OCI-LY3 (cell line): ENCODE results near the gene DBX2.
"Not testable (repeated sequence)": the region's sequence is repeated elsewhere in the genome, so short reads cannot be mapped to it uniquely, and the experiment has no call there.

ENCODE experiments used
- H2AFZ ChIP-seq: fragments of 200-600, 300-600 bp; shearing (Covaris generic); 2 replicates; pipeline ENCODE4 v1.6.0; 2014; ENCODE audit warnings: antibody characterized with exemption, low read depth, low read length
- H3K27ac ChIP-seq: fragments of 200-600, 300-600 bp; sonication (generic); 2 replicates; pipeline ENCODE4 v1.5.1; 2014; ENCODE audit warnings: mild to moderate bottlenecking, low read length, moderate library complexity, mixed read lengths
- H3K27me3 ChIP-seq: fragments of 200-600, 300-600 bp; sonication (generic); 2 replicates; pipeline ENCODE4 v1.6.1; 2014; ENCODE audit warnings: low read depth, low read length, mixed read lengths
- H3K36me3 ChIP-seq: fragments of 200-600, 300-600 bp; sonication (generic); replicated peaks from 2 replicates; pipeline ENCODE3; 2014; ENCODE audit warnings: low read depth, low read length, mixed read lengths
- H3K4me1 ChIP-seq: fragments of 300-600, 200-600 bp; sonication (generic); 2 replicates; pipeline ENCODE4 v1.6.1; 2014; ENCODE audit warnings: low read length, mixed read lengths
- H3K4me2 ChIP-seq: fragments of 200-600, 300-600 bp; sonication (generic); 2 replicates; pipeline ENCODE4 v1.6.1; 2014; ENCODE audit warnings: low read length, mixed read lengths
- H3K4me3 ChIP-seq: fragments of 300-600, 200-600 bp; sonication (generic); 2 replicates; pipeline ENCODE4 v1.5.1; 2014; ENCODE audit warnings: antibody characterized with exemption, mild to moderate bottlenecking, low read length, moderate library complexity
- H3K79me2 ChIP-seq: fragments of 300-600, 200-600 bp; shearing (Covaris generic); 2 replicates; pipeline ENCODE4 v1.6.1; 2014; ENCODE audit warnings: mild to moderate bottlenecking, low read length, mixed read lengths
- H3K9ac ChIP-seq: fragments of 300-600, 200-600 bp; shearing (Covaris generic); 2 replicates; pipeline ENCODE4 v1.6.0; 2014; ENCODE audit warnings: mild to moderate bottlenecking, low read length, moderate library complexity
- H3K9me3 ChIP-seq: fragments of 200-600, 300-600 bp; shearing (Covaris generic); 2 replicates; pipeline ENCODE4 v1.6.1; 2014; ENCODE audit warnings: low read length, mixed read lengths; ENCODE audit not compliant: insufficient read depth
- H4K20me1 ChIP-seq: fragments of 200-600, 300-600 bp; sonication (generic); 2 replicates; pipeline ENCODE4 v1.6.1; 2016; ENCODE audit warnings: low read length, mixed read lengths; ENCODE audit not compliant: insufficient read depth
- EZH2phosphoT487 ChIP-seq: fragments of 200-600 bp; shearing (Covaris generic); IDR thresholded peaks from 2 replicates; pipeline ENCODE4 v1.6.1; 2018; ENCODE audit warnings: antibody characterized with exemption, mixed run types, low read depth
- TF ChIP-seq, protein P1 (sequence below): fragments of 200-600, 300-600 bp; sonication (generic); IDR thresholded peaks from 2 replicates; pipeline ENCODE4 v1.5.1; 2014; ENCODE audit warnings: antibody characterized with exemption, low read length, low read depth

DBX2 gene

DNA sequence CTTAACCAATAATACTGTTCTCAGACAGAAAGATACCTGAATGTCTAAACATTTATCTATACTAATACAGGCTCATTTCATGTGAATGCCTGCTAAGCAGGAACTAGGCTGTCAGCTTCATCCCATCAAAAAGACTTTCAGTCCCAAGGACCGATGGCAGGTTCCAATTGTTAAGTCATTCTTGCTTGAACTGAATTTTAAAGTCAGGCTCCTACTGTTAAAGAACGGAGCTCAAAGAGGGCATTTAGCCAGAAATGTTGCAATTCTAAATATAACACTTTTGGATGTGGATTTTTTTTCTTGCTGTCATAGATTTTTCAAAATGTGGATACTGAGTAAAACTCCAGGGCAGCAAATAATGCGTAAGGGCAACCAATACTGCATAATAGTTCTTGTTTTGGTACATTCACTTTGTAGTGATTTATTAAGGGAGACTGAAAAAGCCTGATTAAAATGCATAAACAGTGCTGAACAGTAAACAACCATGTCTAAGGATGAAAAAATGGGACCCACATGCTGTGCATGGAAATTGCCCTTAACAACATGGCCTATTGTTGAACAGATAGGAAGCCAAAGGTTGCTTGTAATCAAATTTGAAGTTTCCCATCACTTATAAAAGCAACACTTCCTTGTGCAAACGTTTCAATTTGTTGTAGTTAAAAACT, 38.6 kb upstream of the DBX2 start:
- Histone ChIP-seq H3K9ac (no peak overlapping the region), H3K4me2 (no peak overlapping the region), H2AFZ (no peak overlapping the region), H4K20me1 (no peaks in the 10 kb centered on the region), H3K4me1 (no peaks in the 10 kb centered on the region), H3K27me3 (no peaks in the 10 kb centered on the region; the same call in 1 of the 2 replicates), H3K4me3 (no peak overlapping the region), H3K36me3 (no peaks in the 10 kb centered on the region), H3K79me2 (no peaks in the 10 kb centered on the region), H3K27ac (no peak overlapping the region), H3K9me3 (no peaks in the 10 kb centered on the region)
- TF ChIP-seq, protein P1, sequence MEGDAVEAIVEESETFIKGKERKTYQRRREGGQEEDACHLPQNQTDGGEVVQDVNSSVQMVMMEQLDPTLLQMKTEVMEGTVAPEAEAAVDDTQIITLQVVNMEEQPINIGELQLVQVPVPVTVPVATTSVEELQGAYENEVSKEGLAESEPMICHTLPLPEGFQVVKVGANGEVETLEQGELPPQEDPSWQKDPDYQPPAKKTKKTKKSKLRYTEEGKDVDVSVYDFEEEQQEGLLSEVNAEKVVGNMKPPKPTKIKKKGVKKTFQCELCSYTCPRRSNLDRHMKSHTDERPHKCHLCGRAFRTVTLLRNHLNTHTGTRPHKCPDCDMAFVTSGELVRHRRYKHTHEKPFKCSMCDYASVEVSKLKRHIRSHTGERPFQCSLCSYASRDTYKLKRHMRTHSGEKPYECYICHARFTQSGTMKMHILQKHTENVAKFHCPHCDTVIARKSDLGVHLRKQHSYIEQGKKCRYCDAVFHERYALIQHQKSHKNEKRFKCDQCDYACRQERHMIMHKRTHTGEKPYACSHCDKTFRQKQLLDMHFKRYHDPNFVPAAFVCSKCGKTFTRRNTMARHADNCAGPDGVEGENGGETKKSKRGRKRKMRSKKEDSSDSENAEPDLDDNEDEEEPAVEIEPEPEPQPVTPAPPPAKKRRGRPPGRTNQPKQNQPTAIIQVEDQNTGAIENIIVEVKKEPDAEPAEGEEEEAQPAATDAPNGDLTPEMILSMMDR: no peak
- TF ChIP-seq EZH2phosphoT487: no peak

DNA sequence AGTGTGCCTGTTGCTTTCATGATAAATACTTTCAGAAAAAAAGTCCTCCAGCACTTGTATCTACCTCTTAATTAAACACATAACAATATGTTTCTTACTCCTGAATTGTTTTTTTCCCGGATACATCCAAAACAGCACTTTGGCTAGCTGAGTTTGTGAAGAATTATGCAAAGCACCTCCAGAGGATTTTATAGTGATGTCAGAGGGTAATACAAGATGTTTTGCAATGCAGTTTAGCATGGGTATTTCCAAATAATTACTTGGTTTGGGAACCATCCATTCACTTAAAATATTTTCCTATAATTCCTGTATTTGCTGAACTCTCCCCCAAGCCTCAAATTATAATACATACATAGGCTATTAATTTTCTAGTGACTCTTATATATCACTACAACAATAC, 37.7 kb upstream of the DBX2 start:
- Histone ChIP-seq H3K79me2 (no peaks in the 10 kb centered on the region), H3K27ac (no peak overlapping the region), H3K36me3 (no peaks in the 10 kb centered on the region), H3K4me3 (no peak overlapping the region), H3K4me1 (no peaks in the 10 kb centered on the region), H3K27me3 (no peaks in the 10 kb centered on the region; the same call in 1 of the 2 replicates), H3K9me3 (no peaks in the 10 kb centered on the region), H3K9ac (no peak overlapping the region), H2AFZ (no peak overlapping the region), H3K4me2 (no peak overlapping the region), H4K20me1 (no peaks in the 10 kb centered on the region)
- TF ChIP-seq EZH2phosphoT487: no peak
- TF ChIP-seq, protein P1: no peak

DNA sequence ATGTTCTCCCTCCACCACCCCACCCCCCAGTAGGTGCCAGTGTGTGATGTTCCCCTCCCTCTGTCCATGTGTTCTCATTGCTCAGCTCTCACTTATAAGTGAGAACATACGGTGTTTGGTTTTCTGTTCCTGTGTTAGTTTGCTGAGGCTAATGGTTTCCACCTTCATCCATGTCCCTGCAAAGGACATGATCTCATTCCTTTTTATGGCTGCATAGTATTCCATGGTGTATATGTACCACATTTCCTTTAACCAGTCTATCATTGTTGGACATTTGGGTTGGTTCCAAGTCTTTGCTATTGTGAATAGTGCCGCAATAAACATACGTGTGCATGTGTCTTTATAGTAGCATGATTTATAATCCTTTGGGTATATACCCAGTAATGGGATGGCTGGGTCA, 33.3 kb upstream of the DBX2 start:
- H3K36me3 ChIP-seq: not testable (repeated sequence)

DNA sequence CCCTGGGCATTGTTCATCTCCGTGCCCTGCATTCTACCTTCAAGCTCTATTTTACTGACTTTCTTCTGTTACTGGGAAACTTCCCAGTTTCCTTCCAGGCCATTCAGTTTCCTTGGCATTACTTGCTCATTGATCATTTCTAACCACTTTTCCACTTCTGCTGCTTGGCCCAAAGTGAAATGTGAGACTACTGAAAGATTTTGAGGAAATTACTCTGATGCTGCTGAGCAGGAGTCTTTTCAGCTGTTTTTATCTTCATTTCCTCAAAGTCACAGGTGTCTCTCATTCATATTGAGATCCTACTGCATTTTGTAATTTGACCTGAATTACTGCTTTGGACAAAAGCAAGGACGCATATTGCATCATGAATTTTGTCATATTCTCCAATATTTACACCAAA, 26.4 kb upstream of the DBX2 start:
- H3K4me2 ChIP-seq: peak overlapping the region; percentile 33
- peaks cover 24% of the 10 kb centered on the region for H3K4me1 ChIP-seq
- peak overlapping the region; percentile 30; the same call in 1 of the 2 replicates for H3K27ac ChIP-seq
- H3K36me3 ChIP-seq: no peaks in the 10 kb centered on the region
- TF ChIP-seq, protein P1: no peak
- TF ChIP-seq EZH2phosphoT487: no peak
- no peak overlapping the region for H3K9ac ChIP-seq
- H2AFZ ChIP-seq: no peak overlapping the region
- no peaks in the 10 kb centered on the region for H4K20me1 ChIP-seq
- no peaks in the 10 kb centered on the region for H3K9me3 ChIP-seq
- no peaks in the 10 kb centered on the region for H3K27me3 ChIP-seq
- H3K4me3 ChIP-seq: no peak overlapping the region
- H3K79me2 ChIP-seq: no peaks in the 10 kb centered on the region

More for the DNA sequence above, 33.3 kb upstream of the DBX2 start:
- not testable (repeated sequence) for H3K27me3 ChIP-seq, H4K20me1 ChIP-seq, H3K9me3 ChIP-seq, H3K79me2 ChIP-seq, H2AFZ ChIP-seq, H3K4me2 ChIP-seq, H3K9ac ChIP-seq, H3K4me1 ChIP-seq, H3K27ac ChIP-seq, H3K4me3 ChIP-seq
